HG03159 (cell line): Measurements from ENCODE around the gene DNAH17.

ENCODE experiments used
- ATAC-seq: cut with Tn5 transposase; IDR thresholded peaks from one replicate; pipeline ENCODE4 v1.9.1; 2021; ENCODE audit warnings: mild to moderate bottlenecking, moderate library complexity; ENCODE audit not compliant: unreplicated experiment

Gene DNAH17

DNA sequence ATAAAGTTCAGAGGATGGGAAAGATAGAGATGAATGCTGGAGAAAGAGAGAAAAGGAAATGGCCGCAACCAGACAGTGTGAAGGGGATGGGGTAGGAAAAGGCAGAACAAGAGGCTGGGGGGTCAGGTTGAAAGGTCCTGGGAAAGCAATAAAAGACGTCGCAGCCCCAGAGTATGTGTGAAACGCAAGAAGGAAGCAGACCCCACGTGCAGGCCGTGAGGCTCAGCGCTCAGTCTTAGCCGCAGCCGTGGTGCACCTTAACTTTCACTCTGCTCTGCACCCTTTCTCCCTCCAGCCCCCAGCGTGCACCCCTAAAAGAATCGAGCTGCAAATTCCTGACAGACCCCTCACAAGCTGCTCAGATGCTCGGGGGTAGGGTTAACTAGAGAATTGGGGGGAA lies 1.9 kb downstream of the DNAH17 start:
- ATAC-seq = no peak

DNA sequence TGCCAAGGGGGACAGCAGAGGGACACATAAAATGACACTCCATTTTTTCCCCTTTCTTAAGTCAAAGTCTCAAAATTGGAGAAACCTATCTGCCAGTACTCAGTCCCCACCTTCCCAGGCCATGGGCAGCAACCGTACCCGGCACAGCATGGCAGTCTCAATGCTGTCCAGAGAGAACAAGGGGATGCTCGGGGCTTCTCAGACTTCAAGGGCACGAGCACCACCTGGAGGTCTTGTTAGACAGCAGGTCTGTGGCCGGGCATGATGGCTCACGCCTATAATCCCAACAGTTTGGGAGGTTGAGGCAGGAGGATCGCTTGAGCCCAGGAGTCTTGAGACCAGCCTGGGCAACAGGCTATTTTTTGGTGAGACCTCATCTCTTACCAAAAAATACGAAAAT lies 3.2 kb downstream of the DNAH17 start:
- ATAC-seq = no peak

DNA sequence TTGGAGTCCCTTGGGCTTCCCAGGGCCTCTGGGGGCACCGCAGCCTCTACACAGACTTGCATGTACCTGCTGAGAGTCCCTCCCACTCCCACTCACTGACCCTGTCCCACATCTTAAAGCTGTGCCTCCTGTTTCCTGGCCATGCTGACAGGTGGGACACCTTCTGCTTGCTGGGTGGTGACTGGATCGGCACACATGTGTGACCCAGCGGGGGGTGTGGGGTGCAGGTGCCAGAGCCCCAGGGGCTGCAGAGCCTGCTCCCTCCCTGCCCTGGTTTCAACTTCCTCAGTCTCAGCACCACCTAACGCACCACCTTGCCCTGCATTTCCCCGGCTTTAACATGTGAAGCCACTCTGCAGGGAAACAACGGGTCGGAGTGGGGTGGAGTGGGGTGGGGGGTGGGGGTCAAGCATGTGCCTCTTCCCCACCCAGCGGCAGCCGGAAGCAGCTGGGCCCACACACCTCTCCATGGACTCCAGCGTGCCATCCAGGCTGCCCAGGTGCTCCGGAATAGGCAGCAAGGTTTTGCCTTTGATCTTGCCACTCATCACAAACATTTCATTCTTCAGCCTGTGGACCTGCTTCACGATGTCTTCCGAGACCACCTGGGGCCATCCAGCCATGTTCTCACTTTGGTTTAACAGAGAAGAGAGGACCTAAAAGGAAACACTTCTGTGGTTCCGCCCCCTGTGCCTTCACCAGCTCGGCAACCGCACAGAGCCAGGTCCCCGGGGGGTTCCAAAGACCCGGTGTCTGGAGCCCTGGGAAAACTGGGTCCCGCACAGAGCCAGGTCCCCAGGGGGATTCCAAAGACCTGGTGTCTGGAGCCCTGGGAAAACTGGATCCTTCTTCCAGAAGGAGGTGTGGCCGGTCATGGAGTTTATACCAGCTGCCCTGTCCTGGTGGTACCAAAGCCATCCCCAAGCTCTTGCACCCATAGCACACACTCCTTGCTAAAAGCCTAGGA lies 4.7 kb downstream of the DNAH17 start:
- ATAC-seq = no peak

DNA sequence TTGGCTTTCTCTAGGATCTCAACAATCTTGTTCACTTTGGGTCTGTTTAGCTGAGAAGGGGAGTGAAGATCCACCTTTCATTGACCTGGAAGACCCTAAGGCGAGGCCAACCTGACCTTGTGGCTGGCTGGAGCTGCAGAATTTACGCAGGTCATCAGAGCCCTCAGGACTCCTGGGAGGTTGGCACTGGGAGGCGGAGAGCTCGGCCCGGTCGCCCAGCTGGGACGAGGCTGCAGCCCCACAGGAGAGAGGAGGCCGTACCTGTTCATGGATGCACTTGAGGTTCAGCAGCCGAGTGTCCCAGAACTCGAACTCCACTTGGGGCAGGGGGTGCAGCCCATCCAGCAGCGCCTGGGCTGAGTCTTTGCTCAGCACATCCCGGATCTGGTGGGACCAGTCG lies 5.9 kb downstream of the DNAH17 start:
- ATAC-seq = no peak

DNA sequence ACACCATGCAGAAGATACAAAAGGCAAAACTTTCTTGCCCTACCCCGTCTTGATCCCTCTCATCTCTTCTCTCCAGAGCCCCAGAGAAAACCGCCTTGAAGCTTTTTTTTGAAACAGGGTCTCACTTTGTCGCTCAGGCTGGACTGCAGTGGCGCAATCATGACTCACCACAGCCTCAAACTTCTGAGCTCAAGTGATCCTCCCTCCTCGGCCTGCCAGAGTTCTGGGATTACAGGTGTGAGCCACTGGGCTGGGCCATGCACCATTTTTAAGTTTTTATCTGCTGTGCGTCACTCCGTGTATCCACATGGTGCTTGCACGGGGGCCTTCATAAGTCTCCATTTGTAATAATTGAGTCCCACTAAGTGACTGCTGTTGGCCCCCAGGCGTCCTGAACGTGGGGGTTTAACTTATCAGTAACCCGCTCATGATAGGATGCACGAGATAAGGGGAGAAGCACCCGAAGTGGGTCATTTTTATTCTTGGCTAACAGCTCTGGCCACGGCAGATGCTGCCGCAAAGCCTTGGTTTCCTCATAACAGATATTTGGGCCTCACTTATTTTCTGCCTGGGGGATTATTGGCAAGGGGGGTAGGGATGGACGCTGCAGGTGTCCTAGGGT lies 8.6 kb downstream of the DNAH17 start:
- ATAC-seq = no peak

DNA sequence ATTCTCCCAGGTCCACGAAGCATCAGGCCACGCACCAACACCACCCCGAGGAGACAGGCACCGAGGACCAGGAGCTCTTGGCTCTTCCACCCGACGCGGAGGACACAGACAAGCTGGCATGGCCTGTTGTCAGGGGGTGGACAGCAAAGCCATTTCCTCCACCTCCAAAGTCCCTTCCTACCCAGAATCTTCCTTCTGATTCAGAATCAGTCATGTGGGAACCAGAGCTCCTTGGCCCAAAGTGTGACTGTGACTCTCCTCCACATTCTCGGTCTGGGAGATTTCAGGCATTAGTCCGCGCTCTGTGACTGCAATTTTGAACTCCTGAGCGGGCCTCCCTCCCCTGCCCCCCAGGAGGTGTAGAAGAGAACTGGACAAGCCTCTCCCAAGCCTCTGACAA lies 9.2 kb downstream of the DNAH17 start:
- ATAC-seq = no peak

DNA sequence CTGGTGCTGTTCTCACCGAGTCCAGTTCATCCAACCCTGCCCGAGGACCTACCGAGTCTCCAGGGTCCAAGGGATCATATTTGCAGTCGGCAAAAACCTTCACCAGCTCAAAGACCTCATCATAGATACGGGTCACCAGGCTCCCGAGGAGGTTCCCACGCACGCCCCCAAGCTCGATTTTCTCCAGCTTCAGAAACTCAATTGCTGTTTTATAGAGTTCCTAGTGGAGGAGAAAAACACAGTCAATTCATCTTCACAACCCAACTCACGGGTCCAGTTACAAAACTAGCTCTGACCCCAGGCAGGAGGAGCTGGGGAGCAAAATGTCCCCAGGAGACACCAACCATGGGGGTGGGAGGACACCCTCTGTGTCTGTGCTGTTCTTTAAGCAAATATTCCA lies 10.2 kb downstream of the DNAH17 start:
- ATAC-seq = no peak

DNA sequence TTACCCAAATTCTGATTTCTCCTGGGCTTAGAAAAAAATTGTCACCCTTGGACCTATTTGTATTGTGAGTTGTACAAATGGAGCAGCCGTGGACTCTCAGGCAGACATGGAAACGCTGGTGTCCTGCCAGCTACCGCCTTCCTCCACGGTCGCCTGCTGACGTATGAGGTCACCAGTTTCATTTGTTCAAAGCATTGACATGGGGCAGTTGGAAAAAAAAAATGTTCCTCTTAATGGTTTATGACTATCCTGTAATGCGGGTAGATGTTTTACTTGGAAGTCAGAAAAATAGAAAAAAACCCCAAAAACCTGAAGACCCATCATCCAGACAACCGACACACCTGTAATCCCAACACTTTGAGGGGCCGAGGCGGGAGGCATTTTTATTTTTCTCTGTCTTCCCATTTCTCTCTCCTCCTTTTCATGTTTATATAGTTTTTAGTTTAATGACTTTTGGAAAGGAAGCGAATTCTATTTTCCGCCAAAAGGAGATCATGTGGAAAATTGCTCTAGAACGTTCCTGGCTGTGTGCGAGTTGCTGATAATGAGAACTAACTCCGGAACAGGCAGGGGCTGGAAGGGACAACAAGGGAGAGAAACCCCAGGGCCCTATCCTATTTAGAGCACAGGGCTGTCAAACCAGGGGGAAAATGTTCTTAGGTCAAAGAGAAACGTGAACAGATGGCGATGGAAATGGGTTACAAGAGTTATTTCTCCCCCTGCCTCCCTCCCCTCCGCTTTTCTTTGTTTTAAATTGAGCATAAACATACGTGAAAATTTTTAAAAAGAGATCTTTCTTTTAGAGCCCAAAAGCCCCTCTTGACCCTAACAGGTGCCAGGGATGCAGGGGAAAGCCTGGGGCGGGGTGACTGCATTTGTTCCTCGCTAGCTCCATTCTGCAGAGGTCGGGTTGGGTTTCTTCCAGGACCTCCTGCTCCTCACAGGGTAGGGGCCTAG lies 13.7 kb downstream of the DNAH17 start:
- ATAC-seq = no peak

DNA sequence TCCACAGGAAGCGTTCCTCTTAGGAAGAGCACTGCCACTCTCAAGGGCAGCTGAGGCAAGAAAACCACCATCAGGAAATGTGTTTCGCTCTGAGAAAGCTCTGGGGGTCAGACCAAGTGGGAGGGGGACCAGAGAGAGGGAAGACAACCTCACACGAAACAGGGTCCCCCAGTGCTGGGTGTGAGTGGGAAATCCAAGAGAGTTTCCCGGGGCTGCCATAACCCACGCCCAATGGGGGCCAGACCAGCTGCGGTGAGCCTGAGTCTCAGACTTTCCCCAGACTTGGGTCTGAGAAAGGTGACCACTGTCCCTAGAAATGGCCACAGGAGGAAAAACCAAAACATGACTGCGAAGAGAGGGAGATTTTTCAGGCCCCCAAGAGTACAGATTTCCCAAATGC lies 14.5 kb downstream of the DNAH17 start:
- ATAC-seq = no peak

DNA sequence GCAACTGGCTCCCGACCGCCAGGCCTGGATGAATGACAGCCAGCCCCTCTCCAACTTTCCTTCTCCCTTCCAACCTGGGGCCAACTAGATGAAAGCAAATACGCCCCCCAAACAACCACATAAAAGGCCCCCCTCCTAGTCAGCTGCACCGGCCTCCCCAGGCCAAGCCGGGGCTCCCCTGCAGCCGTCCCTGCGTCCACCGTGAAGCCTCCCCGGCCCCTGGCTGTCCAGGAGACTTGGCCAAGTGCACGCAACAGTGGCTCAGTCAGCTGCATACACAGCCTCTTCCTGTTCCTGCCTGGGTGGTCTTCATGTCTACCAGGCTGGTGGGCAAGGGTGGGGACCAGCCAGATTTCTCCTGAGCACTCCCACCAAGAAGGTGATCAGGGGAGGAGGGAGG lies 16.0 kb downstream of the DNAH17 start:
- ATAC-seq = no peak

DNA sequence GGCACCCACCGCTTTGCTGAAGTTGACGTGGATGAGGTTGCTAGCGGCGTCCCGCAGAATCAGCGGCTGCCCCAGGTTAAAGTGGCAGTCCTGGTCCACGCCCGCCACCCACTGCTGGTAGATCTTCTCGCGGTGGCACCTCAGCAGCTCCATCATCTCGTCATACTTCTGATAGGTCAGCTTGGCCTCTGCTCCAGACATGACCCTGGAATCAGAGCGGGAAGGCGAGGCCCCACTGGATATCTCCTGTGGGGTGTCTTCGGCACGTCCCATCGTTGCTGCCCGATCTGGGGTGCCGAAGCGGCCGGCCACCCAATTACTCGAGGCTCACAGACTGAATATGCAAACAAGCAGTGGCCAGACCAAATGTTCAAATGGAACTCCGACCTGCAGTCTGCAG lies 16.5 kb downstream of the DNAH17 start:
- no peak for ATAC-seq

DNA sequence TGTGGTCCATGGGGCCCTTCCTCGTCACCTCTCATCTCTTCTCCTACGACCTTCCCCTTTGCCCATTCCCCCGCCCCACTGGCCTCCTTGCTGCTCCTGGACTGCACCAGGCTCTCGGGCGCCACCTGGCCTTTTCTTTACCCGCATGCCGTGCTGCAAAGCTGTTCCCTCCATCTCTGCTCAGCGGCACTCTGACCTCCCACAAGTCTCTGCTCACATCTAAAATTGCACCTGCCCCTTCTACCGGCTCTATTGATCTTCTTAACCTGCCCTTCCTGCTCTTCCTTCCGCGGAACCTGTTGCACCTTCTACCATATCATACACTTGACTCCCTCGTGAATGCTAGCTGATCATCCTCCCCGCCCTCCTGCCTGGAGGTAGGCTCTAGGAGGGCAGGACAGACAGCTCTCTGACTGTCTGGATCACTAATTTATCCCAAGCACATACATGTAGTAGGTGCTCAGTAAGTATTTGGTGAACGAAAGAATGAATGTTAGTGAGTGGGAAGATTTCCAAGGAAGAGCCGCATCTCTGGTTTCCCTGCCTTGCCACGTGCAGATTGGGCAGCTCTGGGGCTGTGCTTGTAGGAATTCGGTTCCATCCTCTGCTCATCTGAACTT lies 17.3 kb downstream of the DNAH17 start:
- no peak for ATAC-seq

DNA sequence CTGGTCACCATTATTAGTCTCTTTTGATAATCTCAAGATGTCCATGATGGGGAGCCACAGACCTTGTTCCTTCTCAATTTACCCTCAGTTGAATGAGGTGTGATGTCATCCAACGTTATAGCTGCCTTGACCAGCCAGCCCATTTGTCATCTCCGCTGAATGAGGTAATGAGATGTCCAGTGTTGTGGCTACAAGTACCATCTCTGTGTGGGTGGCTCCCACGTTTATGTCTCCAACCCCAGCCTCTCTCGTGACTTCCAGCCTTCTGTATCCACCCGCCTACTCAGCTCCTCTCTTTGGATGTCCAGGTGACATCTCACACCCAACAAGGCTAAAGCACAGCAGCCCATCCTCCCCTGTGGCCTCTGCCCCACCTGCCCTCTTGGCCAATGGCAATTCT lies 18.2 kb downstream of the DNAH17 start:
- ATAC-seq = no peak

DNA sequence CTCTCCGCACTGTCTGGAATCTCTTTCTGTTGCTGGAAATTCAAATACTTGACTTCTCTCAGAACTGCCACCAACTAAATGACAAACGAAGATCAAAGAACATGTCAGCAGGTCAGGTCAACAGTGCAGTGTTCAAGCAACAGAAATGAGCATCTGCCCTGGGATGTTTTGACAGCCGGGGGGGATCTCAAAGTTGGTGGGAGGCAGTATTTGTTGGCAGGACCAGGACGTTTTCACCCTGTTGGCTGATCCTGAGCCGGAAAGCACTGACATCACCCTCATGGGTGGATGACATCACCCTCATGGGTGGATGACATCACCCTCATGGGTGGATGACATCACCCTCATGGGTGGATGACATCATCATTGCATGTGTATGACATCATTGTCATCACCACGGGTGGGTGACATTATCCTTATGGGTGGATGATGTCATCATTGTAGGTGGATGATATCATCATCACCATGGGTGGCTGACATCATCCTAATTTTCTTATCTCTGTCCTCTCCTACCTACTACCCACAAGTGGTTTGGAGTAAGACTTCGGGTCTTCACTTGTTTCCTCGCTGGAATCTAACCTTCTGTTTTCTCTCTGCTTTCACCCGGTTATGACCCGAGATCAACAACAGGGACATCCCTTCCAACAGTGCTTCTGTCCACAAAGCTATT lies 18.9 kb downstream of the DNAH17 start:
- no peak for ATAC-seq

DNA sequence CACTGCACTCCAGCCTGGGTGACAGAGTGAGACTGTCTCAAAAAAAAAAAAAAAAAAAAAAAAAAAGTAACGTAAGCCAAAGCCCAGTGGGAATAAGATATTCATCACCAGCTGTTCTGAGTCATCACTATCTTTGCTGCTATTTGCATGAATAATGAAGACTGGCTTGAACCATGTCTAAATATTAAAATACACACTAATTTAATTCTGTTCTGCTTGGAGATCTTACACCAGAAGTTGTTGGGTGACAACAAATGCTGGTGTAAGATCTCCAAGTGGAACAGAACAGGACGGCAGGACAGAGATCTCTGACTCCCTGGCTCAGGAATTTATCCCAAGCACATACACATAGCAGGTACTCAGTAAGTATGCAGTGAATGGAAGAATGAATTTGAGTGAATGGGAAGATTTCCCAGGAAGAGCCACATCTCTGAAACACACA lies 19.6 kb downstream of the DNAH17 start:
- no peak for ATAC-seq

DNA sequence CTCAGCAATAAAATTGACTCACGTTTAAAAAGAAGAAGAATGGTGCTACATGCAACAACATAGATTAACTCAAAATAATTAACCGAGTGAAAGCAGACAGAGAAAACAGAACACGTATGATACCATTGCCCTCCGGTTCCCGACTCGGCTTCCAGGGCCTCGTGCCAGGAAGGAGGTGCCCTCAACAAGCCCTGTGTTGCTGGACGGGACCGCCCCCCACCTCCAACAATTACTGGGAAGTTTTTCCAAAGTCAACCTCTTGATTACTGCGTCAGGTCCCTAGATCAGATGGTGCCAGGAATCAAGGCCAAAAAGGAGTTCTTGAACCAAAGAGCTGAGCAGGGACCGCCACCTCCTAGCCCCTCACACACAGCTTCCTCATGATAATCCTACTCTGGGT lies 20.4 kb downstream of the DNAH17 start:
- no peak for ATAC-seq

DNA sequence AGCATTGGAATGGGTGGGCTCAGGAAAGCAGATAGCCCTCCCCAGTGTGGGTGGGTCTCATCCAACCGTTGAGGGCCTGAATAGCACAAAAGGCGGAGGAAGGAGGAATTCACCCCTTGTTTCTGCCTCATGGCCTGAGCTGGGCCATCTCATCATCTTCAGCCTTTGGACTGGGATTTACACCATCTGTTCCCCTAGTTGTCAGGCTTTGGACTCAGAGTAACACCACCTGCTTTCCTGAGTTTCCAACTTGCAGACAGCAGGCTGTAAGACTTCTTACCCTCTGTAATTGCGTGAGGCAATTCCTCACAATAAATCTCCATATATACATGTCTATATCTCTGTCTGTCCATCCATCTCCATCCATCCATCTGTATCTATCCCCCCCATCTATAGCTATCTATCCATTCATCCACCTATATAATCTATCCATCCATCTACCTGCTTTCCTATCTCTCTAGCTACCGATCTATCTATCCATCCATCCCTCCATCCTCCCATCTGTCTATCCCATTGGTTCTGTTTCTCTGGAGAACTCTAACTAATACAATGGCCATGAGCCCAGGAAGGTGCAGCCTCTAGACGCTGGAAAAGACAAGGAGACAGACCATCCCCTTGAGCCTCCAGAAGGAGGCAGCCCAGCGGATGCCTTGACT lies 21.3 kb downstream of the DNAH17 start:
- no peak for ATAC-seq

DNA sequence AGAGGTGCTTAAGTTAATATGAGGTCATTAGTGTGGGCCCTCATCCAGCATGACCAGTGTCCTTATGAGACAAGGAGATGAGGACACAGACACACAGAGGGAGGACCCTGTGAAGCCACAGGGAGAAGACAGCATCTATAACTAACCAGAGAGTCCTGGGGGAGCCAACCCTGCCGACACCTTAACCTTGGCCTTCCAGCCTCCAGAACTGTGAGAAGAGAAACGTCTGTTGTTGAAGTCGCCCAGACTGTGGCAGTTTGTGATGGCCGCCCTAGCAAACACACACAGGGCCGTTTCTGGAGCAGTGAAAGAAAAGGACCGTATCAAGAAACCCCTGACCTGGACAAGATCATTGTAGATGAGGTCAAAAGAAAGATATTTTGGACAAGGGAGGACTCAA lies 26.7 kb downstream of the DNAH17 start:
- ATAC-seq = no peak

DNA sequence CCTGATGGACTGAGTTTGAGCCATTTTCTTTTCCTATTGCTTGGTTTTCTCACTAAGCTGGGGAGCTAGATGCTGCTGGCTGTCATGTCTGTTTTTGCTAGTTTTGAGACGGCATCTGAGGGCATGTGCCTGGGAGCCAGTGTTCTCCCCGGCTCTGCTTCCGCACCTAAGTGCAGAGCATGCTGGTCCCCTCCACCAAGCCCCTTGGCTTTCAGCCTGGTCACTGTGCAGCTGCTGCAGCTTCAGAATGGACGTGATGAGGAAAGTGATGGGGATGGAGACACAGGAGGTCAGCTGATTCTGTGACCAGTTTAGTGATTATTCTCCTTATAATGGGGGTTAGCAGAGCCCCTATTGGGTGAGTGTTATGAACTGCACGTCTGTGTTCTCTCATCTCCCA lies 28.5 kb downstream of the DNAH17 start:
- ATAC-seq = no peak

DNA sequence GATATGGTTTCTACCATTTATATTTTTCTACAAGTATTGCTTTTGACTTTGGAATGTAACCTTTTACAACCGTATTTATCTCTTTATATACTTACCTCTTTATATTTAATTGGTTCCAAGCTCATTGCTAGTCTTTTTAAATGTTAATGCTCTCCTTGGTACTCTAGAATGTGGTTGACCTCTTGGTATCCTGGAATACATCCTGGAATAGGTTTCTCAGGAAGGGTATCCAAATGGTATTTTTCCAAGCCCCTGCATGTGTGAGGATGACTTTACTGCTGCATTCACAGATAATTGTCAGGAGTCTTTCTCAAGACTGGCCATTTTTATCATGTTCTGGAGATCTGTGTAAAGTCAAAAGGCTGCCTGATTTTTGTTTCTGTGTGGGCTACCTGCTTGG lies 30.2 kb downstream of the DNAH17 start:
- no peak for ATAC-seq
